Skin of body (tissue), 2 donors: ENCODE results near the gene CRX. TPM values are rescaled to one million over a fixed set of nuclear protein-coding genes. Genes with fewer than 3 reads are reported as not detected.
"Not testable (repeated sequence)": the region's sequence is repeated elsewhere in the genome, so short reads cannot be mapped to it uniquely, and the experiment has no call there.

Experiments used
- DNase-seq: peaks from one replicate; lab custom pipeline; 2025; lab: John Stamatoyannopoulos, UW
- total RNA-seq: library from RNA; depleted of rRNA; stranded (reverse); fragments of >200 nt; gene quantifications from one replicate; pipeline ENCODE4 v1.2.3, GENCODE V29; 2014

CRX gene
- not detected for total RNA-seq

GRCh38 chr19:47821460-47822020, at the start of gene CRX:
TSS of gene CRX (plus strand) at chr19:47821937. CDS start at chr19:47834444, 12,507 bp downstream.
- no peak for DNase-seq

- peak; percentile 34 for DNase-seq
Measured at GRCh38 chr19:47776568-47776967, 45.2 kb upstream of the CRX start.

GRCh38 chr19:47777245-47778048, 44.3 kb upstream of the CRX start:
- DNase-seq: not testable (repeated sequence)

GRCh38 chr19:47778049-47778953, 43.4 kb upstream of the CRX start, which contains the start of gene SELENOW:
TSS of gene SELENOW (plus strand) at chr19:47778703. CDS start at chr19:47778786, 83 bp downstream.
- DNase-seq: peak; percentile 48

GRCh38 chr19:47778954-47779351, 42.8 kb upstream of the CRX start:
- DNase-seq: no peak

GRCh38 chr19:47779524-47780214, 42.1 kb upstream of the CRX start:
- no peak for DNase-seq

- DNase-seq: no peak
Measured at GRCh38 chr19:47780215-47780551, 41.6 kb upstream of the CRX start.

GRCh38 chr19:47781590-47782262, 40.0 kb upstream of the CRX start:
- DNase-seq: no peak

- DNase-seq: no peak
Measured at GRCh38 chr19:47786566-47786965, 35.2 kb upstream of the CRX start.

GRCh38 chr19:47787307-47787706, 34.4 kb upstream of the CRX start:
- not testable (repeated sequence) for DNase-seq

GRCh38 chr19:47789811-47790210, 31.9 kb upstream of the CRX start:
- not testable (repeated sequence) for DNase-seq

GRCh38 chr19:47790398-47790814, 31.3 kb upstream of the CRX start:
- DNase-seq: no peak

GRCh38 chr19:47792616-47793015, 29.1 kb upstream of the CRX start:
- DNase-seq: no peak

GRCh38 chr19:47794526-47794925, 27.2 kb upstream of the CRX start:
- no peak for DNase-seq

GRCh38 chr19:47796785-47797184, 25.0 kb upstream of the CRX start:
- DNase-seq: no peak

GRCh38 chr19:47797996-47798903, 23.5 kb upstream of the CRX start:
- DNase-seq: no peak

- DNase-seq: no peak
Measured at GRCh38 chr19:47798904-47799266, 22.9 kb upstream of the CRX start.

GRCh38 chr19:47801270-47801669, 20.5 kb upstream of the CRX start:
- DNase-seq: no peak

GRCh38 chr19:47802521-47803043, 19.2 kb upstream of the CRX start:
- no peak for DNase-seq

- not testable (repeated sequence) for DNase-seq
Measured at GRCh38 chr19:47803148-47803547, 18.6 kb upstream of the CRX start.
